Body of pancreas (tissue), 4 donors: ENCODE measurements around the gene MEP1A.

Source experiments
- CTCF ChIP-seq, 7 experiments: fragments of 450-650 bp in 4 of 7; fragments of 200-600 bp in 3 of 7; sonication (generic) in 3 of 7; IDR thresholded peaks; one replicate each; pipeline ENCODE4 v1.5.1; 2016 to 2019; ENCODE audit warnings: antibody characterized with exemption in 7 of 7
- POLR2A ChIP-seq, 3 donors: fragments of 450-650 bp; IDR thresholded peaks; one replicate each; pipeline ENCODE4 v1.6.1; 2016; ENCODE audit warnings: antibody characterized with exemption in 3 of 3, mild to moderate bottlenecking in 2 of 3

- TF ChIP-seq CTCF (IDR thresholded peaks at IDR 0.05) (no peak), POLR2A (IDR thresholded peaks at IDR 0.05) (no peak)
Observed at GRCh38 chr6:46799657-46800056, 6.5 kb downstream of the MEP1A start.
